Left lung (tissue), 10 donors: ENCODE data around the gene CACNA1D. TPM values are rescaled to one million over a fixed set of nuclear protein-coding genes. Genes with fewer than 3 reads are reported as not detected.
A peak's percentile ranks its signal among the peaks of the same experiment; 100 is the strongest.

ENCODE experiments used
- ATAC-seq: fragments of 200-7000 bp; cut with Tn5 transposase; one replicate; pipeline ENCODE4 v1.9.1; 2020; ENCODE audit warnings: moderate library complexity
- DNase-seq, 4 donors: peaks; one replicate each; pipeline ENCODE4 v3.0.0-alpha.2; 2013 to 2020
- H3K27ac ChIP-seq, 2 donors: fragments of 200-600 bp; sonication (generic) in 1 of 2; one replicate each; pipeline versions ENCODE4 v1.5.0 to v1.8.0; 2020 to 2021
- H3K27me3 ChIP-seq, 2 donors: fragments of 200-600 bp; sonication (generic) in 1 of 2; one replicate each; pipeline versions ENCODE4 v1.5.0 to v1.8.0; 2020 to 2021
- H3K36me3 ChIP-seq, 2 donors: fragments of 200-600 bp; sonication (generic) in 1 of 2; one replicate each; pipeline versions ENCODE4 v1.5.0 to v1.8.0; 2020 to 2021
- H3K4me1 ChIP-seq, 2 donors: fragments of 200-600 bp; one replicate each; pipeline ENCODE4 v1.8.0; 2021
- H3K4me3 ChIP-seq, 2 donors: fragments of 200-600 bp; sonication (generic) in 1 of 2; one replicate each; pipeline versions ENCODE4 v1.5.0 to v1.8.0; 2020 to 2021; ENCODE audit warnings: mild to moderate bottlenecking in 1 of 2
- H3K9me3 ChIP-seq, 2 donors: fragments of 200-600 bp; sonication (generic) in 1 of 2; one replicate each; pipeline versions ENCODE4 v1.5.0 to v1.8.0; 2020 to 2021
- CTCF ChIP-seq, 2 donors: fragments of 200-600 bp; sonication (generic) in 1 of 2; IDR thresholded peaks; one replicate each; pipeline versions ENCODE4 v1.5.0 to v1.8.0; 2021; ENCODE audit warnings: antibody characterized with exemption in 2 of 2
- intact Hi-C, 2 donors: fragments of 100-400 bp; cut with DNase I; formaldehyde crosslinking; loops; one replicate each; pipeline versions ENCODE4 v1.11.2 to v1.14.2; 2022
- polyA plus RNA-seq, 6 donors: library from polyadenylated mRNA; unstranded; fragments of 120-200 nt; gene quantifications; one replicate each; pipeline ENCODE4 v1.2.1, GENCODE V29; 2013; ENCODE audit not compliant: insufficient read length in 6 of 6
- total RNA-seq, 2 donors: library from RNA; stranded (reverse); fragmentation: NEBNext Ultra II Directional; extraction: Animal tissue kit (Norgen Biotek cat#: 25700); gene quantifications; one replicate each; pipeline ENCODE4 v1.2.1, GENCODE V29; 2021
- donor health status: DM: no; HTN: yes; CAD: no.
- donor health status: DM: no; HTN: no; CAD: no.

Gene CACNA1D
- total and polyA plus RNA-seq, 8 donors: 32.6 to 78.2 (median 56.2) TPM

GRCh38 chr3:53702776-53703530 is 208.5 kb downstream of the CACNA1D start:
- no peak for DNase-seq
- ATAC-seq: no peak
- H3K27ac ChIP-seq: peak overlapping the region in 1 of 2 donors; percentile 57
- H3K4me3 ChIP-seq: no peak overlapping the region
- intact Hi-C loops: no loop called here
- TF ChIP-seq CTCF (IDR thresholded peaks at IDR 0.05): no peak
- H3K36me3 ChIP-seq: no peaks in the 10 kb centered on the region
- H3K27me3 ChIP-seq: no peaks in the 10 kb centered on the region
- peaks cover 7 to 23% of the 10 kb centered on the region in 2 donors for H3K4me1 ChIP-seq
- H3K9me3 ChIP-seq: no peaks in the 10 kb centered on the region

- no peaks in the 10 kb centered on the region for H3K9me3 ChIP-seq
- no peak overlapping the region for H3K27ac ChIP-seq
- no peak for DNase-seq
- no peaks in the 10 kb centered on the region for H3K36me3 ChIP-seq
- TF ChIP-seq CTCF (IDR thresholded peaks at IDR 0.05): no peak
- no peak overlapping the region for H3K4me3 ChIP-seq
- peaks cover 10 to 29% of the 10 kb centered on the region in 2 donors for H3K4me1 ChIP-seq
- no peak for ATAC-seq
- intact Hi-C loops: no loop called here
- no peaks in the 10 kb centered on the region for H3K27me3 ChIP-seq
These were observed 209.4 kb downstream of the CACNA1D start for GRCh38 chr3:53703630-53704362.

GRCh38 chr3:53704363-53704725 is 209.9 kb downstream of the CACNA1D start:
- H3K27me3 ChIP-seq: no peaks in the 10 kb centered on the region
- H3K4me3 ChIP-seq: no peak overlapping the region
- ATAC-seq (no peak), DNase-seq (no peak)
- intact Hi-C loops: no loop called here
- no peaks in the 10 kb centered on the region for H3K9me3 ChIP-seq
- no peak for TF ChIP-seq CTCF (IDR thresholded peaks at IDR 0.05)
- no peaks in the 10 kb centered on the region for H3K36me3 ChIP-seq
- H3K27ac ChIP-seq: no peak overlapping the region
- H3K4me1 ChIP-seq: peaks cover 12 to 34% of the 10 kb centered on the region in 2 donors

- intact Hi-C loops: no loop called here
- no peaks in the 10 kb centered on the region for H3K36me3 ChIP-seq
- H3K4me1 ChIP-seq: peaks cover 15 to 42% of the 10 kb centered on the region in 2 donors
- no peak for TF ChIP-seq CTCF (IDR thresholded peaks at IDR 0.05)
- no peak overlapping the region for H3K4me3 ChIP-seq
- peak overlapping the region in 1 of 2 donors; percentile 39 for H3K27ac ChIP-seq
- no peaks in the 10 kb centered on the region for H3K9me3 ChIP-seq
- ATAC-seq (no peak), DNase-seq (no peak)
- H3K27me3 ChIP-seq: no peaks in the 10 kb centered on the region
These were observed 210.8 kb downstream of the CACNA1D start for GRCh38 chr3:53705024-53705745.

- Histone ChIP-seq H3K4me3 (no peak overlapping the region), H3K27me3 (no peaks in the 10 kb centered on the region), H3K9me3 (no peaks in the 10 kb centered on the region), H3K4me1 (peaks cover 15 to 47% of the 10 kb centered on the region in 2 donors), H3K36me3 (no peaks in the 10 kb centered on the region), H3K27ac (peak overlapping the region in 1 of 2 donors; percentile 39)
- ATAC-seq (no peak), DNase-seq (no peak)
- intact Hi-C loops: no loop called here
- no peak for TF ChIP-seq CTCF (IDR thresholded peaks at IDR 0.05)
These were observed 211.4 kb downstream of the CACNA1D start for GRCh38 chr3:53705774-53706173.
